H1 (cell line): Measurements from ENCODE around the gene PCDHA9. TPM values are rescaled to one million over a fixed set of nuclear protein-coding genes. Genes with fewer than 3 reads are reported as not detected.

ENCODE experiments used
- CTCF ChIA-PET: fragments of 300-600 bp; sonication (Branson Sonifier 250); formaldehyde crosslinking; loops from one replicate; lab custom pipeline; 2021; ENCODE audit not compliant: partially characterized antibody; lab: Charles Lee
- POLR2A ChIA-PET: fragments of 300-600 bp; sonication (Branson Sonifier 250); formaldehyde crosslinking; loops from one replicate; lab custom pipeline; 2021; ENCODE audit warnings: inconsistent platforms; ENCODE audit not compliant: partially characterized antibody; lab: Charles Lee
- DNase-seq, 2 experiments: peaks; one replicate each; pipeline versions ENCODE4 v3.0.0 to v3.0.0-alpha.2; 2010 to 2022; ENCODE audit warnings: low spot score in 2 of 2, low read depth in 1 of 2, mixed read lengths in 1 of 2
- FAIRE-seq: peaks from 2 replicates; lab custom pipeline; 2011; peaks lifted over from hg19 to GRCh38; lab: Jason Lieb, UNC
- H2AFZ ChIP-seq: 2 replicates; pipeline ENCODE4 v1.8.1; 2012; ENCODE audit warnings: low read length, inconsistent platforms
- H2AK5ac ChIP-seq: 2 replicates; pipeline ENCODE4 v1.6.1; 2013; ENCODE audit warnings: low read depth, low read length
- H2BK120ac ChIP-seq: replicated peaks from 2 replicates; pipeline ENCODE3; 2013; ENCODE audit warnings: low read depth, low read length, inconsistent platforms
- H2BK12ac ChIP-seq: 2 replicates; pipeline ENCODE4 v1.6.1; 2013; ENCODE audit warnings: low read depth, low read length
- H2BK15ac ChIP-seq: 2 replicates; pipeline ENCODE4 v1.6.1; 2013; ENCODE audit warnings: low read length
- H2BK20ac ChIP-seq: 2 replicates; pipeline ENCODE4 v1.6.1; 2013; ENCODE audit warnings: low read length
- H2BK5ac ChIP-seq: 2 replicates; pipeline ENCODE4 v1.6.1; 2013; ENCODE audit warnings: low read depth, low read length
- H3K14ac ChIP-seq: 2 replicates; pipeline ENCODE4 v1.6.1; 2013; ENCODE audit warnings: inconsistent platforms; ENCODE audit not compliant: insufficient read length
- H3K18ac ChIP-seq: 2 replicates; pipeline ENCODE4 v1.6.1; 2013; ENCODE audit warnings: low read length; ENCODE audit errors: extremely low read depth
- H3K23ac ChIP-seq: 2 replicates; pipeline ENCODE4 v1.6.1; 2013; ENCODE audit warnings: inconsistent platforms; ENCODE audit not compliant: insufficient read length
- H3K23me2 ChIP-seq: 2 replicates; pipeline ENCODE4 v1.6.1; 2013; ENCODE audit warnings: low read depth, low read length
- H3K27ac ChIP-seq: 2 replicates; pipeline ENCODE4 v1.6.1; 2011; ENCODE audit warnings: low read depth, low read length, inconsistent platforms
- H3K27me3 ChIP-seq, 4 experiments: replicated peaks in 1 of 4; 1 replicate in 1 of 4; 2 replicates in 3 of 4; pipeline versions ENCODE4 v1.6.1 to v1.8.1; 2011 to 2013; ENCODE audit warnings: low read length in 3 of 4, mild to moderate bottlenecking in 3 of 4, inconsistent platforms in 2 of 4, mixed read lengths in 2 of 4, moderate library complexity in 1 of 4; ENCODE audit not compliant: control insufficient read depth in 3 of 4, insufficient read depth in 3 of 4; ENCODE audit errors: extremely low read depth in 1 of 4
- H3K36me3 ChIP-seq, 4 experiments: 2 replicates each; pipeline versions ENCODE4 v1.6.1 to v1.8.1; 2011 to 2013; ENCODE audit warnings: mild to moderate bottlenecking in 4 of 4, low read length in 3 of 4, moderate library complexity in 2 of 4, control low read depth in 1 of 4, inconsistent platforms in 1 of 4; ENCODE audit not compliant: insufficient read depth in 4 of 4, control insufficient read depth in 2 of 4
- H3K4ac ChIP-seq: replicated peaks from 2 replicates; pipeline ENCODE3; 2013; ENCODE audit warnings: low read length, low read depth, mixed read lengths, inconsistent platforms; ENCODE audit not compliant: insufficient read length
- H3K4me1 ChIP-seq, 4 experiments: replicated peaks in 1 of 4; 1 replicate in 1 of 4; 2 replicates in 3 of 4; pipeline versions ENCODE4 v1.6.1 to v1.8.1; 2011 to 2013; ENCODE audit warnings: low read length in 3 of 4, inconsistent platforms in 2 of 4, mixed read lengths in 1 of 4; ENCODE audit not compliant: insufficient read depth in 4 of 4, control insufficient read depth in 3 of 4
- H3K4me2 ChIP-seq, 2 experiments: 2 replicates each; pipeline versions ENCODE4 v1.6.1 to v1.8.1; 2011 to 2013; ENCODE audit warnings: low read depth in 2 of 2, low read length in 2 of 2, control low read depth in 1 of 2, inconsistent platforms in 1 of 2, mild to moderate bottlenecking in 1 of 2; ENCODE audit not compliant: insufficient read depth in 1 of 2
- H3K4me3 ChIP-seq, 4 experiments: fragments of 200-600, 300-600 bp in 1 of 4; sonication (generic), shearing (Covaris generic), sonication (Bioruptor Twin) in 1 of 4; 2 replicates each; pipeline versions ENCODE4 v1.5.1 to v1.8.1; 2011 to 2016; ENCODE audit warnings: low read length in 4 of 4, low read depth in 3 of 4, control low read depth in 2 of 4, inconsistent platforms in 2 of 4, mild to moderate bottlenecking in 2 of 4, mixed read lengths in 1 of 4, moderate library complexity in 1 of 4; ENCODE audit not compliant: insufficient read depth in 2 of 4; ENCODE audit errors: extremely low read depth in 1 of 4
- H3K56ac ChIP-seq: replicated peaks from 2 replicates; pipeline ENCODE3; 2013; ENCODE audit warnings: low read depth, mild to moderate bottlenecking, mixed read lengths, low read length, inconsistent platforms; ENCODE audit not compliant: insufficient read length
- H3K79me1 ChIP-seq: 2 replicates; pipeline ENCODE4 v1.6.1; 2013; ENCODE audit warnings: low read depth, low read length, control low read depth
- H3K79me2 ChIP-seq, 2 experiments: 2 replicates each; pipeline versions ENCODE4 v1.6.1 to v1.8.1; 2012 to 2013; ENCODE audit warnings: low read length in 2 of 2, mild to moderate bottlenecking in 2 of 2, inconsistent platforms in 1 of 2; ENCODE audit not compliant: insufficient read depth in 2 of 2, control insufficient read depth in 1 of 2
- H3K9ac ChIP-seq, 4 experiments: replicated peaks in 1 of 4; 1 replicate in 1 of 4; 2 replicates in 3 of 4; pipeline versions ENCODE4 v1.6.1 to v1.8.1; 2011 to 2013; ENCODE audit warnings: low read depth in 3 of 4, low read length in 3 of 4, control low read depth in 2 of 4, mild to moderate bottlenecking in 2 of 4, moderate library complexity in 2 of 4, inconsistent platforms in 1 of 4; ENCODE audit errors: extremely low read depth in 1 of 4
- H3K9me3 ChIP-seq, 2 experiments: 2 replicates each; pipeline versions ENCODE4 v1.6.1 to v1.8.1; 2012 to 2013; ENCODE audit warnings: mild to moderate bottlenecking in 2 of 2, moderate library complexity in 2 of 2, control low read depth in 1 of 2, inconsistent platforms in 1 of 2, low read depth in 1 of 2, low read length in 1 of 2, mixed read lengths in 1 of 2; ENCODE audit not compliant: insufficient read depth in 2 of 2
- H4K20me1 ChIP-seq, 2 experiments: replicated peaks in 1 of 2; 2 replicates each; pipeline versions ENCODE3 to v1.8.1; 2011 to 2013; ENCODE audit warnings: inconsistent platforms in 2 of 2, low read length in 2 of 2, mild to moderate bottlenecking in 1 of 2; ENCODE audit not compliant: insufficient read depth in 2 of 2, control insufficient read depth in 1 of 2
- H4K5ac ChIP-seq: 2 replicates; pipeline ENCODE4 v1.6.1; 2013; ENCODE audit warnings: low read length, low read depth, mixed read lengths, inconsistent platforms; ENCODE audit not compliant: insufficient read length
- H4K8ac ChIP-seq: 2 replicates; pipeline ENCODE4 v1.8.0; 2013; ENCODE audit warnings: mild to moderate bottlenecking, moderate library complexity, low read length, inconsistent platforms; ENCODE audit not compliant: insufficient read depth; ENCODE audit errors: extremely low read depth
- H4K91ac ChIP-seq: replicated peaks from 2 replicates; pipeline ENCODE3; 2013; ENCODE audit warnings: low read length, mixed read lengths, inconsistent platforms; ENCODE audit not compliant: insufficient read length
- PHF8 ChIP-seq: fragments of 200-600 bp; sonication (generic); conservative IDR thresholded peaks from 2 replicates; pipeline ENCODE4 v1.7.1; 2012; ENCODE audit warnings: low read depth, mild to moderate bottlenecking, inconsistent platforms, low read length, moderate library complexity
- POLR2AphosphoS5 ChIP-seq: IDR thresholded peaks from 2 replicates; pipeline ENCODE4 v1.6.1; 2011; ENCODE audit warnings: low read depth, low read length
- SIRT6 ChIP-seq: IDR thresholded peaks from one replicate; pipeline ENCODE4 v1.7.1; 2012; ENCODE audit warnings: low read length, inconsistent platforms
- SIX5 ChIP-seq: IDR thresholded peaks from 2 replicates; pipeline ENCODE4 v1.6.1; 2011; ENCODE audit warnings: mild to moderate bottlenecking, low read depth, low read length
- YY1 ChIP-seq: IDR thresholded peaks from 2 replicates; pipeline ENCODE4 v1.6.1; 2011; ENCODE audit warnings: low read depth, mild to moderate bottlenecking, low read length
- WGBS, 2 experiments: shearing (Covaris generic) in 1 of 2; methylation state at CpG; one replicate each; pipeline versions ENCODE4 v1.1.6 to v1.1.7; 2013 to 2015; ENCODE audit warnings: low lambda C conversion rate in 2 of 2, mixed read lengths in 2 of 2, inconsistent platforms in 1 of 2, low coverage in 1 of 2, missing lambda C conversion rate in 1 of 2; ENCODE audit not compliant: insufficient replicate concordance in 2 of 2, insufficient coverage in 1 of 2, insufficient read length in 1 of 2; ENCODE audit errors: extremely low coverage in 1 of 2, missing lambda C conversion rate in 1 of 2; 5-methylcytosine and 5-hydroxymethylcytosine counted together
- polyA plus RNA-seq, 7 experiments: library from polyadenylated mRNA; depleted of rRNA in 3 of 7; stranded (reverse) in 5 of 7; unstranded in 2 of 7; fragments of >200 nt in 5 of 7; fragments of 200-250 nt in 2 of 7; gene quantifications; 1 replicate in 5 of 7; 2 replicates in 1 of 7; 4 replicates in 1 of 7; pipeline versions ENCODE4 v1.2.1 to v1.2.3, GENCODE V29; 2011 to 2013; ENCODE audit warnings: missing spikeins in 2 of 7, mixed read lengths in 2 of 7
- total RNA-seq: library from RNA; stranded (reverse); fragmentation: NEBNext Ultra II Directional; extraction: Animal tissue kit (Norgen Biotek cat#: 25700); gene quantifications from 2 replicates; pipeline ENCODE4 v1.2.1, GENCODE V29; 2021

PCDHA9 gene
- total and polyA plus RNA-seq, 2 of the 8 experiments (the other 6 are each of a cell fraction or from before 2014, with no cell fraction given): 0.12 to 0.28 TPM

- Histone ChIP-seq H3K4me1 (no peaks in the 10 kb centered on the region), H2AFZ (no peak overlapping the region), H3K56ac (no peak overlapping the region), H3K4me2 (no peak overlapping the region), H3K27me3 (no peaks in the 10 kb centered on the region)
- POLR2A ChIA-PET: interaction anchor here (1.4 kb wide), 1 partner anchor 188 kb away, joined by 4 read pairs; the partner anchor contains the start of gene PCDHB1
- TF ChIP-seq YY1 (no peak), POLR2AphosphoS5 (no peak), SIX5 (no peak), SIRT6 (no peak), PHF8 (no peak)
- TF ChIP-seq, all 59 proteins: peak for 0
- Histone ChIP-seq H3K23me2 (no peaks in the 10 kb centered on the region), H3K79me1 (no peaks in the 10 kb centered on the region), H3K4me3 (no peak overlapping the region), H4K5ac (no peak overlapping the region), H4K91ac (no peak overlapping the region), H3K36me3 (peaks cover 0 to 13% (median 3%) of the 10 kb centered on the region in 4 experiments; a peak in 4 of 8 replicates), H2BK20ac (no peak overlapping the region), H2BK5ac (no peak overlapping the region), H3K23ac (no peak overlapping the region), H3K4ac (no peak overlapping the region), H2AK5ac (no peak overlapping the region), H3K27ac (no peak overlapping the region), H3K9ac (no peak overlapping the region), H3K14ac (no peak overlapping the region), H2BK120ac (no peak overlapping the region), H4K8ac (no peak overlapping the region; the same call in 1 of the 2 replicates), H3K79me2 (no peaks in the 10 kb centered on the region; a peak in 1 of 4 replicates), H4K20me1 (no peaks in the 10 kb centered on the region), H3K9me3 (peaks cover 11 to 20% of the 10 kb centered on the region in 2 experiments; a peak in 3 of 4 replicates), H2BK15ac (no peak overlapping the region), H2BK12ac (no peak overlapping the region), H3K18ac (no peak overlapping the region)
- FAIRE-seq: no peak
- CTCF ChIA-PET: interaction anchor here (0.6 to 8.1 kb wide), 15 partner anchors 8 to 448 kb away, joined by 3 to 122 read pairs (median 5); partner anchors contain the start of genes PCDHA12, PCDHA13, PCDHA4 and PCDHA7
- no peak for DNase-seq
- 97% methylated on average over 73 of the region's 76 CpGs; no CpG with 5 or more reads in 1 of the 2 experiments for WGBS, 2 experiments
These were observed 14.5 kb downstream of the PCDHA9 start for GRCh38 chr5:140862441-140863295.
